K562 (cell line): Measurements from ENCODE around the gene ANKRD27. TPM values are rescaled to one million over a fixed set of nuclear protein-coding genes. Genes with fewer than 3 reads are reported as not detected.

Experiments
- ARID4B ChIP-seq: sonication (generic); formaldehyde crosslinking; IDR thresholded peaks from 2 replicates; pipeline ENCODE4 v1.8.0; 2022; ENCODE audit warnings: mild to moderate bottlenecking, missing genetic modification reagents
- KAT7 ChIP-seq: sonication (generic); formaldehyde crosslinking; IDR thresholded peaks from 2 replicates; pipeline ENCODE4 v1.8.0; 2022; ENCODE audit warnings: missing genetic modification reagents, mild to moderate bottlenecking, borderline replicate concordance
- L3MBTL2 ChIP-seq: fragments of 450-650 bp; IDR thresholded peaks from 2 replicates; pipeline ENCODE4 v1.6.1; 2016; ENCODE audit warnings: mild to moderate bottlenecking, moderate library complexity
- PCBP1 ChIP-seq: fragments of 200-400 bp; formaldehyde crosslinking; IDR thresholded peaks from 2 replicates; pipeline ENCODE4 v1.6.1; 2018; ENCODE audit warnings: mild to moderate bottlenecking, low read depth, low read length; ENCODE audit not compliant: poor library complexity, severe bottlenecking
- RERE ChIP-seq: sonication (generic); formaldehyde crosslinking; IDR thresholded peaks from 2 replicates; pipeline ENCODE4 v1.8.0; 2023; ENCODE audit warnings: missing genetic modification reagents, mild to moderate bottlenecking, borderline replicate concordance
- STAT6 ChIP-seq: sonication (generic); formaldehyde crosslinking; IDR thresholded peaks from 2 replicates; pipeline ENCODE4 v1.8.1; 2023; ENCODE audit warnings: mild to moderate bottlenecking, missing genetic modification reagents
- TGIF2 ChIP-seq: sonication (generic); formaldehyde crosslinking; IDR thresholded peaks from 2 replicates; pipeline ENCODE4 v1.8.1; 2022; ENCODE audit warnings: mild to moderate bottlenecking, missing genetic modification reagents, moderate library complexity
- ZNF212 ChIP-seq: fragments of 450-650 bp; formaldehyde crosslinking; IDR thresholded peaks from 2 replicates; pipeline ENCODE4 v1.4.0; 2020; ENCODE audit warnings: mild to moderate bottlenecking
- polyA plus RNA-seq, 8 experiments: library from polyadenylated mRNA; depleted of rRNA in 4 of 8; stranded (reverse) in 5 of 8; unstranded in 3 of 8; fragments of >200 nt; fragmentation: Nextera tagmentation in 2 of 8; fragmentation: Illumina TruSeq in 1 of 8; extraction: Ambion mirVana in 2 of 8; extraction: Trizol in 1 of 8; gene quantifications; 2 replicates each; pipeline versions ENCODE4 v1.2.1 to v1.2.3, GENCODE V29; 2011 to 2014; ENCODE audit warnings: inconsistent platforms in 1 of 8, missing spikeins in 1 of 8
- total RNA-seq, 7 experiments: library from RNA; depleted of rRNA in 6 of 7; stranded (reverse); fragments of >200 nt in 6 of 7; fragmentation: Illumina TruSeq in 2 of 7; extraction: Trizol in 2 of 7; gene quantifications; 2 replicates each; pipeline versions ENCODE4 v1.2.1 to v1.2.3, GENCODE V29; 2011 to 2021; ENCODE audit warnings: low replicate concordance in 1 of 7
- TF ChIP-seq, protein P1 (sequence below): sonication (generic); IDR thresholded peaks from 2 replicates; pipeline ENCODE4 v1.6.1; 2016
- TF ChIP-seq, protein P2 (sequence below): sonication (generic); formaldehyde crosslinking; IDR thresholded peaks from 2 replicates; pipeline ENCODE4 v1.8.0; 2022; ENCODE audit warnings: mild to moderate bottlenecking, low read depth, missing genetic modification reagents

Gene ANKRD27
- total and polyA plus RNA-seq, 9 of the 15 experiments (the other 6 are each of a cell fraction or from before 2014, with no cell fraction given) = 5.3 to 71.3 (median 54.2) TPM

- 0 out of 2 replicates have a peak, but pooled peaks have one; percentile 78 for TF ChIP-seq RERE (CRISPR knock-in tag)
- TF ChIP-seq, protein P1, sequence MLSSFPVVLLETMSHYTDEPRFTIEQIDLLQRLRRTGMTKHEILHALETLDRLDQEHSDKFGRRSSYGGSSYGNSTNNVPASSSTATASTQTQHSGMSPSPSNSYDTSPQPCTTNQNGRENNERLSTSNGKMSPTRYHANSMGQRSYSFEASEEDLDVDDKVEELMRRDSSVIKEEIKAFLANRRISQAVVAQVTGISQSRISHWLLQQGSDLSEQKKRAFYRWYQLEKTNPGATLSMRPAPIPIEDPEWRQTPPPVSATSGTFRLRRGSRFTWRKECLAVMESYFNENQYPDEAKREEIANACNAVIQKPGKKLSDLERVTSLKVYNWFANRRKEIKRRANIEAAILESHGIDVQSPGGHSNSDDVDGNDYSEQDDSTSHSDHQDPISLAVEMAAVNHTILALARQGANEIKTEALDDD = no peak
- peak; percentile 18; the same call in 1 of the 2 replicates for TF ChIP-seq ARID4B (CRISPR knock-in tag)
- TF ChIP-seq, protein P2, sequence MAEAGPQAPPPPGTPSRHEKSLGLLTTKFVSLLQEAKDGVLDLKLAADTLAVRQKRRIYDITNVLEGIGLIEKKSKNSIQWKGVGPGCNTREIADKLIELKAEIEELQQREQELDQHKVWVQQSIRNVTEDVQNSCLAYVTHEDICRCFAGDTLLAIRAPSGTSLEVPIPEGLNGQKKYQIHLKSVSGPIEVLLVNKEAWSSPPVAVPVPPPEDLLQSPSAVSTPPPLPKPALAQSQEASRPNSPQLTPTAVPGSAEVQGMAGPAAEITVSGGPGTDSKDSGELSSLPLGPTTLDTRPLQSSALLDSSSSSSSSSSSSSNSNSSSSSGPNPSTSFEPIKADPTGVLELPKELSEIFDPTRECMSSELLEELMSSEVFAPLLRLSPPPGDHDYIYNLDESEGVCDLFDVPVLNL (CRISPR knock-in tag) = no peak
- TF ChIP-seq KAT7 (CRISPR knock-in tag) = 0 out of 2 replicates have a peak, but pooled peaks have one; percentile 60
- no peak for TF ChIP-seq ZNF212 (CRISPR knock-in tag)
- peak; percentile 63; the same call in 1 of the 2 replicates for TF ChIP-seq TGIF2 (CRISPR knock-in tag)
- no peak for TF ChIP-seq STAT6 (CRISPR knock-in tag)
- TF ChIP-seq L3MBTL2 = peak; percentile 56; the same call in 1 of the 2 replicates
- TF ChIP-seq PCBP1 = peak; percentile 11
Measured at GRCh38 chr19:32674153-32674930, 638 bp downstream of the ANKRD27 start (continued).
